Stomach (tissue), 9 donors: ENCODE results near the gene PUS7L. TPM values are rescaled to one million over a fixed set of nuclear protein-coding genes. Genes with fewer than 3 reads are reported as not detected.
A peak's percentile ranks its signal among the peaks of the same experiment; 100 is the strongest.

ENCODE experiments used
- DNase-seq, 2 donors: peaks; one replicate each; pipeline versions ENCODE4 v3.0.0 to v3.0.0-alpha.2; 2013 to 2019
- H3K27ac ChIP-seq, 5 donors: fragments of 200-600 bp in 4 of 5; sonication (generic) in 4 of 5; one replicate each; pipeline ENCODE4 v1.5.1; 2013 to 2019; ENCODE audit warnings: mild to moderate bottlenecking in 1 of 5, moderate library complexity in 1 of 5
- H3K27me3 ChIP-seq, 3 donors: fragments of 200-600 bp; sonication (generic); one replicate each; pipeline ENCODE4 v1.5.1; 2017 to 2019; ENCODE audit warnings: mixed run types in 1 of 3
- H3K36me3 ChIP-seq, 4 donors: fragments of 200-600 bp; sonication (generic); 1 replicate in 3 of 4; 2 replicates in 1 of 4; pipeline ENCODE4 v1.5.1; 2016 to 2019
- H3K4me1 ChIP-seq, 4 donors: fragments of 200-600 bp; sonication (generic); one replicate each; pipeline ENCODE4 v1.5.1; 2016 to 2019
- H3K4me3 ChIP-seq, 4 donors: fragments of 200-600 bp; sonication (generic) in 3 of 4; one replicate each; pipeline ENCODE4 v1.5.1; 2016 to 2019; ENCODE audit warnings: mild to moderate bottlenecking in 1 of 4
- H3K9me3 ChIP-seq, 4 donors: fragments of 200-600 bp; sonication (generic); one replicate each; pipeline ENCODE4 v1.5.1; 2016 to 2019
- CTCF ChIP-seq, 7 experiments: fragments of 450-650 bp in 4 of 7; fragments of 200-600 bp in 3 of 7; sonication (generic) in 3 of 7; IDR thresholded peaks; one replicate each; pipeline ENCODE4 v1.5.1; 2016 to 2019; ENCODE audit warnings: antibody characterized with exemption in 7 of 7, control low read depth in 2 of 7, mild to moderate bottlenecking in 1 of 7
- EP300 ChIP-seq: sonication (generic); formaldehyde crosslinking; IDR thresholded peaks from one replicate; pipeline ENCODE4 v1.6.1; 2017; ENCODE audit warnings: antibody characterized with exemption
- POLR2A ChIP-seq, 4 donors: fragments of 450-650 bp; IDR thresholded peaks; one replicate each; pipeline ENCODE4 v1.6.1; 2016; ENCODE audit warnings: antibody characterized with exemption in 4 of 4, control low read depth in 2 of 4, mild to moderate bottlenecking in 1 of 4, moderate library complexity in 1 of 4
- POLR2AphosphoS5 ChIP-seq, 3 donors: sonication (generic); formaldehyde crosslinking; IDR thresholded peaks; one replicate each; pipeline ENCODE4 v1.6.1; 2016; ENCODE audit warnings: antibody characterized with exemption in 3 of 3
- WGBS, 5 donors: extraction: QIAGEN DNeasy Blood & Tissue Kit in 3 of 5; methylation state at CpG; one replicate each; pipeline versions ENCODE4 v1.1.5 to v1.1.7; 2013 to 2018; 5-methylcytosine and 5-hydroxymethylcytosine counted together
- intact Hi-C: fragments of 100-400 bp; cut with DNase I; formaldehyde crosslinking; loops from one replicate; pipeline ENCODE4 v1.15.1; 2023; ENCODE audit warnings: low total_unique reads
- polyA plus RNA-seq, 3 donors: library from polyadenylated mRNA; stranded (reverse); fragments of 200-250 nt; gene quantifications; one replicate each; pipeline ENCODE4 v1.2.3, GENCODE V29; 2013
- total RNA-seq, 5 donors: library from RNA; depleted of rRNA; stranded (reverse); fragments of >200 nt; gene quantifications; one replicate each; pipeline versions ENCODE4 v1.1.0 to v1.2.3, GENCODE V29; 2014 to 2016
- donor health status: healthy with polysubstance abuse.
- donor health status: Bipolar disorder and iron deficiency.
- donor health status: healthy.

The PUS7L gene
- total and polyA plus RNA-seq, 8 donors: 1.2 to 60.5 (median 3.5) TPM

GRCh38 chr12:43795716-43796280, 37.2 kb upstream of the PUS7L start:
- Histone ChIP-seq H3K4me1 (peaks cover 0 to 12% (median 4%) of the 10 kb centered on the region in 4 donors), H3K27me3 (no peaks in the 10 kb centered on the region), H3K36me3 (peaks cover 36 to 76% (median 72%) of the 10 kb centered on the region in 4 donors), H3K27ac (no peak overlapping the region), H3K9me3 (no peaks in the 10 kb centered on the region), H3K4me3 (no peak overlapping the region)
- TF ChIP-seq EP300: no peak
- peak in 1 of 3 donors; percentile 13 for TF ChIP-seq POLR2AphosphoS5 (IDR thresholded peaks at IDR 0.05)
- no peak for TF ChIP-seq POLR2A (IDR thresholded peaks at IDR 0.05)
- WGBS, 5 donors: 21 to 50% (median 25%) methylated on average over 2 of the region's 2 CpGs
- peak in 1 of 2 donors; percentile 44 for DNase-seq
- intact Hi-C loops: no loop called here

DNA sequence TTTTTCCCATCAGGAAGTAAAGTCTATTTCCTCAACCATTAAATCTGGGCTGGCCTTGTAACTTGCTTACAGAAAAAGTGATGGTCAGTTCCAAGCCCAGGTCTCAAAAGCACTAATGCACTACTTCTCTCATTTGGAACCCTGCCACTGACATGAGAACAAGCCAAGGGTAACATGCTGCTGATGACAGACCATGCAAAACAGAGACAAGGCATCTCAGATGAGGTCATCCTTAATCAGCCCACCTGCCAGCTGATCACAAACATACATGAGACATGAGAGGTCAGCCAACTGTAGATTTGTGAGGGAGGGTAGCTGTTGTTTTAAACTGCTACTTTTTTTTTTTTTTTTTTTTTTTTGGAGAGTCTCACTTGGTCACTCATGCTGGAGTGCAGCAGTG, 31.4 kb upstream of the PUS7L start:
- Histone ChIP-seq H3K9me3 (no peaks in the 10 kb centered on the region), H3K27ac (no peak overlapping the region), H3K4me1 (no peaks in the 10 kb centered on the region), H3K4me3 (no peak overlapping the region), H3K36me3 (peaks cover 12 to 58% (median 48%) of the 10 kb centered on the region in 4 donors), H3K27me3 (no peaks in the 10 kb centered on the region)
- intact Hi-C loops: no loop called here
- peak in 1 of 2 donors; percentile 44 for DNase-seq
- no peak for TF ChIP-seq POLR2AphosphoS5 (IDR thresholded peaks at IDR 0.05)
- no peak for TF ChIP-seq EP300
- TF ChIP-seq POLR2A (IDR thresholded peaks at IDR 0.05): no peak
- no peak for TF ChIP-seq CTCF (IDR thresholded peaks at IDR 0.05)

DNA sequence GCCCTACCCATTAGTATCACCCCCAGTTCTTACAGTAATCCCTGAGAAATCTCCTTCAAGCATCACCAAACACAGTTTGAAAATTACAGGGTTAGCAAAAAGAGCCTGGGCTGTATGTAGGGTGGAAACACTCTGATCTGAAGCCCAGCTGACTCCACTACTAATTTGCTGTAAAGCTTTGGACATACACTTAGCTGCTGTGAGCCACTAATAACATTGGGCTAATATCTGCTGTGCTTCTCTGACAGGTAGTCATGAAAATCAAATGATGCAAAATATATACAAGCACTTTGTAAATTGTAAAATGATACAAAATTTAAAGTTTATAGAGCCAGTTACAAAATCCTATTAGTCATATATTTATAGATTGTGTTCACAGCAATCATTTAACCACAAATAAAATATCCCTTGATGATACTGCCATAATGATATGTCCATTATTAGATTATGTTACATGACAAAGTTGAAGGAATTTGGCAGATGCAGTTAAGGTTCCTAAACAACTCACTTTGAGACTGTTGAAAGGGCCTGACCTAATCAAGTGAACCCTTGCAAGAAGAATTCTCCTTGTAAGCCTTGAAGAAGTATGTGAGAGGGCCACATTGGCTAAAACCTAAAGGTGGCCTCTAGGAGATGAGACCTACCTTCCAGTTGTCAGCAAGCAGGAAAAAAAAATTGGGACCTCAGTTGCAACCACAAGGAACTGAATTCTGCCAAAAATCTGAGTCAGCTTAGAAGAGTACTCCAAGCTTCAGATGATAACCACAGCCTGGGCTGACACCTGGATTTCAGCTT, 28.5 kb upstream of the PUS7L start:
- Histone ChIP-seq H3K4me3 (no peak overlapping the region), H3K36me3 (peaks cover 18 to 69% (median 63%) of the 10 kb centered on the region in 4 donors), H3K9me3 (no peaks in the 10 kb centered on the region), H3K27ac (no peak overlapping the region), H3K4me1 (no peaks in the 10 kb centered on the region), H3K27me3 (no peaks in the 10 kb centered on the region)
- DNase-seq: no peak
- intact Hi-C loops: no loop called here
- TF ChIP-seq EP300 (no peak), POLR2A (IDR thresholded peaks at IDR 0.05) (no peak), CTCF (IDR thresholded peaks at IDR 0.05) (no peak), POLR2AphosphoS5 (IDR thresholded peaks at IDR 0.05) (no peak)

DNA sequence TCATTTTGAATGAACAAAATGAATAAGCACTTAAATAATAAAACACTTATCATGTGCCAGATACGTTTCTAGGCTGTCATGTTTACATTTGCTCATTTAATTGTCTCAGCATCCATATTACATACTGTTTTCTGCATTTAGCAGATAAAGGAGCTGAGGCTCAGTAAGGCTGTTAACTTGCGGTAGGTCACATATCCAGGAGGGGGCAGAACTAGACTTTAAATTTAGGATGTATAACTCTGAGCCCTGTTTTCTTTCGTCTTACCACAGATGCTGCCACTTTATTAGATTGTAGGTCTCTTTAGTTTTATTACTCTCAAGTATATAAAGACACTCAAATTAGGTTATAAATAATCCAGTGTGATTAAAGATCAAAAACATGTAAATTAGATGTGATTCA, 17.9 kb upstream of the PUS7L start:
- peaks cover 9 to 95% (median 89%) of the 10 kb centered on the region in 4 donors for H3K36me3 ChIP-seq
- intact Hi-C loops: no loop called here

More for the DNA sequence above, 17.9 kb upstream of the PUS7L start:
- no peaks in the 10 kb centered on the region for H3K27me3 ChIP-seq
- TF ChIP-seq CTCF (IDR thresholded peaks at IDR 0.05) (peak in 2 of 7 experiments; percentile 16 to 17), POLR2A (IDR thresholded peaks at IDR 0.05) (no peak)
- H3K9me3 ChIP-seq: no peaks in the 10 kb centered on the region
- WGBS, 5 donors: 46 to 57% (median 51%) methylated on average over 3 of the region's 3 CpGs
- H3K27ac ChIP-seq: no peak overlapping the region
- DNase-seq: peak in 1 of 2 donors; percentile 60
- H3K4me1 ChIP-seq: no peaks in the 10 kb centered on the region
- no peak overlapping the region for H3K4me3 ChIP-seq
